GM18526 (cell line): ENCODE results near the gene LCN10.

Experiments
- POLR2A ChIP-seq: IDR thresholded peaks from 3 replicates; pipeline ENCODE4 v1.6.1; 2011; ENCODE audit not compliant: insufficient read length; ENCODE audit errors: extremely low read depth

LCN10 gene

DNA sequence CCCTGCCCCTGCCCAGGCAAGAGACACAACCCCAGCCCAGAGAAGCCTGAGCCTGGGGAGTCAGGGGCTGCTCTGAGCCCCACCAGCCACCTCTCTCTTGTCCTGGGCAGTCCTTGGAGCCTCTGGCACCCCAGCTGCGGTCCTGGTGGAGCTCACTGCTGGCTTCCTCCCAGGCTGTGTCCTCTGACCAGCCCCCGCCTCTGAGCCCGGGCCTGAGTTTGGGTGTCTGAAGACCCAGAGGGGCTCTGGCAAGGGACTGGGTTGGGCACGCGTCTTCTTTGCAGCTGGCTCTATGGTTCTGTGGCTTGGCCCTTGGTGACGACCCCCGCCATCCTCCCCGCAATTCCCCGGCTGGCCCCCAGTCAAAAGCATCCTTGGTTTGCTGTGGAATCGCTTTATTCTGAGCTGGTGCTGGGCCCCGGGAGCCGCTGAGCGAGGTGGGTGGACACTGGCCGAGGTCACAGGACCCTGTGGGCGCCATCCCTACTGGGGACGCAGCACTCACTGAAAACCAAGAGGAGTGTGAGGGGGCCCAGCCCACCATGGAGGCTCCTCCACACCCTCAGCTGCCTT is 985 bp upstream of the LCN10 start:
- TF ChIP-seq POLR2A: no peak

GRCh38 chr9:136741883-136742571 is 713 bp downstream of the LCN10 start:
- TF ChIP-seq POLR2A: no peak

GRCh38 chr9:136740971-136741882 is 1.5 kb downstream of the LCN10 start:
- TF ChIP-seq POLR2A: no peak

- TF ChIP-seq POLR2A: no peak
These were observed 2.2 kb downstream of the LCN10 start for GRCh38 chr9:136740491-136740890.

DNA sequence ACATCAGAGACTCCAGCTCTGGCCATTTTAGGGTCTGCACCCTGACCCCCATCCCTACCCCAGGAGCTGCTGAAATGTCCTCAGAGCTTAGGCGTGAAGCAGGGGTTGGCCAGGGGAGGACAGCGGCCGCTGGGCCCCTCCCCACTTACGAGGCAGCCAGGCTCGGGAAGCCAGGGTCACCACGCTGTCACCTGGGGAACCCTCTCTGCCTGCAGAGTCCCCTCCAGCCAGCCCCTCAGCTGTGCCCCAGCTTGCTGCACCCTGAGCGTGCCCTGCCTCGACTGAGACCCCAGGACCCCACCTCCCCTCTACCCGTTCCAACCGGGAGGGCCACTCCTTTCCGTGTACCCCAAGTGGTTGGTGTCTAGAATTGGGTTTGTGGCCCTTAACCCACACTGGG is 2.7 kb downstream of the LCN10 start:
- no peak for TF ChIP-seq POLR2A

DNA sequence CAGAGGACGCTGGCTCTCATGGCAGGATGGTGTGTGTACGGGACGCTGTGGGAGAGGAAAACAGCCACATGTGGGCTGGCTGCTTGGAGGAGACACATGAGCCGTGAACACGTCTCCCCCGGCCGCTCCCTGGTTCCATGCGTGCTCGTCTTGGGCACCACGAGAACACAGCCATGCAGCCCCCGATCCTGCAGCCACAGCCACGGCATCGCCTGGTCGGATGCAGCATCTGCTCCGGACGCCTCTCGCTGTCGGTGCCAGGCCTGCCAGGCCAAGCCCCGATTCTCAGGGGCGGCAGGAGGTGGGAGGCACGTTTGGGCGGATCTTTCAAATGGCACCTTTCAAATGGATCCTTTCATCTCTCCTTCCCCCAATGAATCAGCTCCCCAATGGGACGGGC is 3.2 kb downstream of the LCN10 start:
- TF ChIP-seq POLR2A: no peak

DNA sequence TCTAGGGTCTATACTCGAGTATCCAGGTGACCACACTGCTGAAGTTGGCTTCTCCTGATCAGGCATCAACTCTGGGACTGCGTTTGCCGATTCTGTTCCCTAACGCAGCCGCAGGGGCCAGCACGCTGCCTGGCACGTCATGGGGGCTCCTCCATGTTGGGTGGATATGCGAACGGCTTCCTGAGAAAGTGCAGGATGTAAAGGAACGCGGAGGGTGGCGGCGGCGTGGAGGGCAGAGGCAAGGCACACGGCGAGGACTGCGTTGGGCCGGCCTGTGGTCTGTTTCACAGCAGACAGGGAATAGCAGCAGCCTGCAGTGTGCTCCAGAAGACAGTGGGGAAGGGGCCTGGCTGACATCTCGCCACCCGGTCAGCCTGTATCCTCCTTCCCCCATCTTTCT is 3.8 kb downstream of the LCN10 start:
- TF ChIP-seq POLR2A: no peak

GRCh38 chr9:136735812-136736480 is 6.8 kb downstream of the LCN10 start:
- no peak for TF ChIP-seq POLR2A

DNA sequence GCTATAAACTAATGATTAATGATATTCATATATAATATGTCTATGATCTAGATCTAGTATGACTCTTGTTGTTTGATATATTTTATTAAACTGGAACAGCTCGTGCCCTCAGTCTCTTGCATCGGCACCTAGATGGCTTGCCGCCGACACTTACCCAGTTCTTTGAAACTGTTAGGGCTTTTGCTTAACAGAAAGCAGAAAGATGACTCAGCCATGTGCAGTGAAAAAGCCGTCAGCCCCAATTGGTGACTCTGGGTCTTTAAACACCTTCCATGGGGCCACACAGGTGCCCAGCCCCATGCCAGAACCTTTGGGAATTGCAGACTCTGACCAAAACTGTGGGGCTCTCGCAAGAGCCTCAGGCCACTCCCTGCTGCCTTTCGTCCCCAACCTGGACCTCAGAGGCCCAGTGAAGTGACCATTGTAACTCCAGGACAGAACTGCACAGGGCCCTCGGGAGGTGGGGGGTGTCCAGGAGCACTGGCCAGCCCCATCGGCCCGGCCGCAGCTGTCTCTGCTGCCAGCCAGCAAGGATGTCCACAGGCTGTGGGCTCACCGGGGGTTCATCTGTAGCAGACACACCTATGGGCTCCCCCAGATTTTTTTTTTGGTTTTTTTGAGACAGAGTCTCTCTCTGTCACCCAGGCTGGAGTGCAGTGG is 7.8 kb downstream of the LCN10 start:
- no peak for TF ChIP-seq POLR2A

- no peak for TF ChIP-seq POLR2A
These were observed 9.1 kb downstream of the LCN10 start for GRCh38 chr9:136733611-136734010.

DNA sequence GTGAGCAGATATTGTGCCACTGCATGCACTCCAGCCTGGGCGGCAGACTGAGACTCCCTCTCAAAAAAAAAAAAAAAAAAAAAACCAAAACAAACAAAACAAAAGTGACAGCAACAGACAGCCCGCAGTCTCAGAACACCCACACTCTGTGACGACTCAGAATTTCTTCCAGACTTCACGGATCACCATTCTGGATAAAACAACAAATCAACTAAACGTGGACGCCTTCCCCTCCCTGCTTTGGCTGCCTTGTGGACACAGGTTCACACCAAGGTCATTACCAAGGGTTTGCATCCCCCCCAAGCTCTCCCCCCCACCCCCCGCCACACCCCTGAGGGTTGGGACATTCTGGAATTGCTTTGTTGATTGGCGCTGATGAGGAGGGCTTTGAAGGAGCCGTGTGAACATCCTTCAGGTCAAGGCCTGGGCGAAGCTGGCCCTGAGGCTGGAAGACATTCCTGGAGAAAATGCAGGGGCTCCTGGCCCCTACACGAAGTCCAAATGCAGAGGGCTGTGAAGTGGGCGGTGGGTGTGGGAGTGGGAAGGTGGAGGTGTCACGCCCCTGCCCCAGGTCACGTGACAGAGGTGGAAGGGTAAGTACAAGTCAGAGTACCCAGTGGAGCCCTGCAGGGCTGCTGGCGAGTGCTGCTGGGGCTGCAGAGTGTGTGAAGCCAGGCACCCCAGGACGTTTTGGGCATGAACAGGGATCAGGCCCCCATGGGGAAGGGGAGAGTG is 10.1 kb downstream of the LCN10 start:
- no peak for TF ChIP-seq POLR2A

- TF ChIP-seq POLR2A: no peak
These were observed 12.8 kb downstream of the LCN10 start for GRCh38 chr9:136729926-136730325.

DNA sequence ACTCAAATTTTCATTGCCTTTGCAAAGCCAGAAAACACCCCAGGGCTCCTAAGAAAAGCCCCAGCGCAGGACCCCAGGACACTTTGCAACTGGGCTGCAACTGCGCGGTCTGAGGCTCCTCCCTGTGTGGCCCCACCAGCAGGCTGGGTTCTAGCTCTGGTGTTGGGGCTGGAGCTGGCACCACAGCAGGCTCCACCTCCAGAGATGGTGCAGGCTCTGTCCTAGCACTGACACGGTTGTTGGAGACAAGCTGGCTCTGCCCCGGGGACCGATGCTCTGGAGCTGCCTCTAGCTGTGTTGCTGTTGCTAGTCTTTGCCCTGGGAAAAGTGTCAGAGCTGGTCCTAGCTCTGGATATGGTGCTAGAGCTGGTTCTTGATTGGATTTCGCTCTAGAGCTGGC is 13.6 kb downstream of the LCN10 start:
- no peak for TF ChIP-seq POLR2A

- TF ChIP-seq POLR2A: no peak
These were observed 14.1 kb downstream of the LCN10 start for GRCh38 chr9:136728548-136729123.
